Epidermal melanocyte (primary cell): ENCODE measurements around the gene STX3.
A peak's percentile ranks its signal among the peaks of the same experiment; 100 is the strongest.

Experiments
- DNase-seq: peaks from one replicate; pipeline ENCODE4 v3.0.0; 2011; ENCODE audit warnings: low spot score; ENCODE audit not compliant: insufficient read length

The STX3 gene

DNA sequence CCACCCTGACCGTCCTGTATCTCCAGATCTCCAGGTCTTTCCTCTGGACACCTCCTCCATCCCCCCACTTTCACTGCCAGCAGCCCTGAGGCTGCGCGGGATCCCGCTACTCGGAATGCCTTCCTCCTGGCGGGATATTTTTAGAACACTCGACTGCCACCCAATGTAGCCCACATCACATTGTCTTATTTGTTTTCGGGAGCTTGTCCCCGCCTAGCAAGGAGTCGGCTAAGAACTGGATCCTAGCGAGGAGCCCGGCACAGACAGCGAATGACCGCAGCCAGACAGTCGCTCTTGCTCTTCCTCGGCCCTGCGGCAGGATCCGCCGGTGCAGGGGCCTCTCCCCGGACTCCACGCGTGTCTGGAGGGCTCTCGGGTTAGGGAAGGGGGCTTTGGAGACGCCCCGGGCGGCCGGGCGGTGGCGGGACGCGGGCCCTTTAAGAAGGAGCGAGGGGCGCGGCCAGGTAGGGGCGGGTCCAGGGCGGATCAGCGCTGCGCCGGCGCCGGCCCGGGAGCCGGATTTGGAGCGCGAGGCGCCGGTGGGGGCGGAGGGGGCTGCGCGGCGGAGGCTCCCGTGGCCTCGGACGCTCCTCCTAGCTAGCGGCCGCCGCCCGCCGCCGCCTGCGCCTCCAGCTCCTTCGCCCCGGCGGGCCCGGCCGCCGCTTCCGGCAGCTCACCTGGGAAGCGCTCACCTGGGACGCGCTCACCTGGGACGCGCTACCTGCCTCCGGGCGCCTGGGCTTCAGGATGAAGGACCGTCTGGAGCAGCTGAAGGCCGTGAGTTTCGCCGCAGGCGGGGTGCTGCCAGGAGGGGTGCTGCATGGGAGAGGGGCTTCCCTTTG, at the start of gene STX3:
Gene STX3, plus strand, starts transcription at position 518 of the 842 bp plus-strand sequence. Its CDS starts 230 bp downstream, at position 748.
- peak; percentile 51 for DNase-seq

DNA sequence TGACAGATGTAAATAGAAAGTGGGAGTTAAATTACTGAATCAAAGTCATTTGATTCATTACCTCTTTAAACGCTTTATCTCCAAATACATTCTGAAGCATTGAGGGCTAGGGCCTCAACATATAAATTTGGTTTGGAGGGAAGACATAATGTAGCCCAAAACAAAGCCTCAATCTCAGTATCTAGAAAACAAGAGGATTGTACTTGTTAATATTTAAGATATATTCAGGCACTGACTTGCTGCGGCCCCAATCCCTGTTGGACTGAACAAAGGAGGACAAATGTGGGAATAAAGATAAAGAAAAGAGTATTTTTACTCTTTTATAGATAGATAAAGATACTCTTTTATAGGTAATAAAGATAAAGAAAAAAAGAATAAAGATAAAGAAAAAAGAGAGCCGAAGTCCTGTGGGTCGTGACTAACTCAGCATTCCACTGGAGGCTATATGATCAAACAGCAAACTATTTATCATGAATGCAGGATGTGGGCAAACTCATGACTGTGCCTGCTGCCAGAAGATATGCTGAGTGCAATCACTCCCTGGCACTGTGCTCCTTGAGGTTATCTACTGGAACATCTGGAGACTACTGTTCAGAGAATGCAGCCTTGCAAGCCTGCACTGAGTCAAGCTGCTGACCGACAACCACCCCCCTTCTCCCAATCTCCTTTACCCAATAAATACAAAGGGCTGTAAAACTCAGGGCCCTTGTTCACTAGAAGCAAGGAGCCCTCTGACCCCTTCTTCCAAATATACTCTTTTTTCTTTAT, 48.5 kb upstream of the STX3 start:
- no peak for DNase-seq

- DNase-seq, result no peak
Measured at GRCh38 chr11:59707371-59707770, 47.8 kb upstream of the STX3 start.

DNA sequence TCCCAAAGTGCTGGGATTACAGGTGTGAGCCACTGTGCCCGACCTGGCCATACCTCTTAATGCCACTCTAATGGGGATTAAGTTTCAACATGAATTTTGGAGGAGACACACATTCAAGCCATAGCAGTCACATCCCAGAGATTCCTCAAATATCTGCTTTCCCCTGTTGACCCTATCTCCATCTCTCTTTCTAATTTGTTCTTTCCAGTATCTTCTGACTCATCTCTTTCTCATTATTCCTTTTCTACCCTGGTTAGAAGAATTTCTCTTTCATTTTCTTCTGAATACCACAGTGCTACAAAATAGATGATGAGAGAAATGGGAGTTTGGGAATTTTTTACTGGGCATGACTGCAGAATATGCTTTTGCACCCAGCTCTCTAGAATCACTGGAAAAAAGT, 46.6 kb upstream of the STX3 start:
- no peak for DNase-seq

DNA sequence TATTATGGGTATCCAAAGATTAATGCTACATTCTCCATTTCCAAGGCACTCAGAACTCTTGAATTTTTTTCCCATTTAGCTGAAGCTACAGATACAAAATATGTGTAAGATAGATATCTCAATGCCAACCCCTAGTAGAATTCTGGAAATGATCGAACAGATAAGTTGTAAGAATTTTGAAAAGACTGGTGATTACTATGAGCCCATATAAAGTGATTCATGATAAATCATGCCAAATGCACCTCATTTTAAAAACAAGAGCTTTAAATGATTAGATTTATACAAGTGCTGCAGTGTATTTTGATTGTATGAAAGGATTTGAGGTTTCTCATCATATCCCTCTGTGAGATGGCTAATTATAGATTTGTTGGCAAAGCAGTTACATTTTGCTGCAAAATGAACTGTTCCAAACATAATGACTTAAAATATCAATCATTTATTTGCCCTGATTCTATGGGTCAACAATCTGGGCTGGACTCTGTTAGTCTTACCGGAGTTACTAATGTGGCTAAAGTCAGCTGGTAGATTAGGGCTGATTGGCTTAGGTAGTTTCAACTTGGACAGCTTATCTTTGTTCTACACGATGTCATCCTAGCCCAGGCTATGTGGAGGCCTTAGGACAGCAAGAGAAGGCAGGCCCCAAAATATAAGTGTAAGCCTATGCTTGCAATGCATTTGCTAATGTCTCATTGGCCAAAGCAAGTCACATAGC, 44.9 kb upstream of the STX3 start:
- no peak for DNase-seq

- DNase-seq, result no peak
Measured at GRCh38 chr11:59713745-59714144, 41.4 kb upstream of the STX3 start, which contains the start of gene OR10V1. Gene OR10V1 (minus strand): TSS chr11:59713845. CDS start chr11:59713845, 0 bp downstream.

GRCh38 chr11:59716051-59716450, 39.1 kb upstream of the STX3 start:
- DNase-seq, result no peak

- DNase-seq, result no peak
Measured at GRCh38 chr11:59719556-59719955, 35.6 kb upstream of the STX3 start.

DNA sequence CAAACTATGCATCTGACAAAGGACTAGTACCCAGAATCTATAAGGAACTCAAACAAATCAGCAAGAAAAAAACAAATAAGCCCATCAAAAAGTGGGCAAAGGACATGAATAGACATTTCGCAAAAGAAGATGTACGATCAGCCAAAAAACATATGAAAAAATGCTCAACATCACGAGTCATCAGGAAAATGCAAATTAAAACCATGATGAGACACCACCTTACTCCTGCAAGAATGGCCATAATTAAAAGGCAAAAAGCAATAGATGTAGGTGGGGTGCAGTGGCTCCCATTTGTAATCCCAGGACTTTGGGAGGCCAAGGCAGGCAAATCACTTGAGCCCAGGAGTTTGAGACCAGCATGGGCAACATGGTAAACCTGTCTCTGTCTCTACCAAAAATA, 31.1 kb upstream of the STX3 start:
- DNase-seq, result no peak

GRCh38 chr11:59727426-59727825, 27.8 kb upstream of the STX3 start:
- DNase-seq, result no peak

GRCh38 chr11:59728154-59728553, 27.0 kb upstream of the STX3 start:
- DNase-seq, result no peak

DNA sequence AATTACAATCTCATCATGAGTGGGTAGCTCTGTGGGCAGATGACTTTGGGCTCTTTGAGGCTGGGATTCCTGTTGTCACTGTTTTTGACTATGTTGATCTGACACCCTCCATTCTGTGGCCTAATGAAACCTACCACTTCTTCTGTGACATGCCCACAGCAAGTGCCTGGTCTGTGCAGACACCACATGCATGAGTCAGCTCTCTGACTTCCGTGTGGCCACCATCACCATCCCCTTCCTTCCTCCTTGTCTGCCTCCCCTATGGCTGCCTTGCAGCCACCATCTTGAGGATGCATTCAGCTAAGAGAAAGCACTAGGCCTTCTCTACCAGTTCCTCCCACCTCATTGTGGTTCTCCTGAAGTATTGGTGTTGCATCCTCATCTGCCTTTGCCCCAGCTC, 26.3 kb upstream of the STX3 start:
- no peak for DNase-seq

- no peak for DNase-seq
Measured at GRCh38 chr11:59729834-59730233, 25.3 kb upstream of the STX3 start.

DNA sequence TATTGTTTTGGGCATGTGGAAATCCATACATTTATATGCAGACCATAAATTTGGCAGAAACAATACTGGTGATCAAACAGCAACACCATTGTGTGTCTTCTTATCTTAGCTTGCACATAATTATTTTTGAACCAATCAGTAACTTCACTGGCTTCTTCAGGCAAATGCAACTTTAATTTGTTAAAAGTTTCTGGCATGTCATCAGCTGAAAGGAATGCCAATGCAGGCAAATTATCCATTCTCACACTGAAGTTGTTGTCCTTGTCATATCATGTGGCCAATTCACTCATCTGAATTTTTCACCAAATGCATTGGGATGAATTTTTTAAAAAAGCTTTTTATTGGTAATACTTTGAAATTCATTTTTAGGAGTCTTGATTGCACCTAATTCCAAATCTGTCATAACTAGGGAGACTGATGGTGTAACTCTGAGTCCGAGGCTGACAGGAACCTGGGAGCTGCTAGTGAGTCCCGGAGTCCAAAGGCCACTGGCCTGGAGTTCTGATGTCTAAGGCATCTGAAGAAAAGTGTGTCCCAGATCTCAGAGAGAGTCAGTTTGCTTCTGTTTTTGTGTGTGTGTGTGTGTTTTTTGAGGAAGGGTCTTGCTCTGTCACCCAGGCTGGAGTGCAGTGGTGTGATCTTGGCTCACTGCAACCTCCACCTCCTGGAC, 24.1 kb upstream of the STX3 start:
- no peak for DNase-seq

DNA sequence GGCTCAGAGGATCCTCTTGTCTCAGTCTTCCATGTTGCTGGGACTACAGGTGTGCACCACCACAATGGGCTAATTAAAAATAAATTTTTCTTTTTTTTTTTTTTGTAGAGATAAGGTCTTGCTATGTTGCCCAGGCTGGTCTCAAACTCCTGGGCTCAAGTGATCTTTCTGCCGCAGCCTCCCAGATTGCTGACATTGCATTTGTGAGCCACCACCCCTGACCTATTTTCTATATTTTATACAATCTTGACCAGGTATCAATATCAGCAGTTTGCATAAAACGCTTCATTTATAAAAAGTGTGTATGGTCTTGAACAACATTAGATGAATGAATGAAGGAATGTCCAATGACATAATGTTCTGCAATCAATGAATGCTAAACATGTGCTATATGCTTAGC, 9.1 kb upstream of the STX3 start:
- DNase-seq, result no peak

GRCh38 chr11:59753650-59754493, 1.3 kb upstream of the STX3 start:
- peak; percentile 89 for DNase-seq

DNA sequence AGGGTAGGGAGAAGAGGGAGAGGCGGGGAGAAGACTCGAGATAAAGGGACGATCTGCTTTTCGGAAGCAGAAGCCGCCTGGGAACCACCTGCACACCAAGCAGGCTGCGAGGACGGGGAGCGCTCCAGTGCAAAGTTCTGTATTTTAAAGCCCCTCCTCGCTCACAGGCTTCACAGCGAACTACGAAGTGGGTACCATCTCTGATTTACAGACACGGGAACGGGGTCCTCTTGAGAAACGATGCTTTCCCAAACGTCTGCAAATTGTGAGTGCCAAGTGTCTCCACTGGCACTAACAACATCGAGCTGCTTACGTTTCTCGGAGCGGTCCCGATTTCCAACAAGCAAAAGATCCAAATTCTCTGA, 700 bp upstream of the STX3 start:
- no peak for DNase-seq

DNA sequence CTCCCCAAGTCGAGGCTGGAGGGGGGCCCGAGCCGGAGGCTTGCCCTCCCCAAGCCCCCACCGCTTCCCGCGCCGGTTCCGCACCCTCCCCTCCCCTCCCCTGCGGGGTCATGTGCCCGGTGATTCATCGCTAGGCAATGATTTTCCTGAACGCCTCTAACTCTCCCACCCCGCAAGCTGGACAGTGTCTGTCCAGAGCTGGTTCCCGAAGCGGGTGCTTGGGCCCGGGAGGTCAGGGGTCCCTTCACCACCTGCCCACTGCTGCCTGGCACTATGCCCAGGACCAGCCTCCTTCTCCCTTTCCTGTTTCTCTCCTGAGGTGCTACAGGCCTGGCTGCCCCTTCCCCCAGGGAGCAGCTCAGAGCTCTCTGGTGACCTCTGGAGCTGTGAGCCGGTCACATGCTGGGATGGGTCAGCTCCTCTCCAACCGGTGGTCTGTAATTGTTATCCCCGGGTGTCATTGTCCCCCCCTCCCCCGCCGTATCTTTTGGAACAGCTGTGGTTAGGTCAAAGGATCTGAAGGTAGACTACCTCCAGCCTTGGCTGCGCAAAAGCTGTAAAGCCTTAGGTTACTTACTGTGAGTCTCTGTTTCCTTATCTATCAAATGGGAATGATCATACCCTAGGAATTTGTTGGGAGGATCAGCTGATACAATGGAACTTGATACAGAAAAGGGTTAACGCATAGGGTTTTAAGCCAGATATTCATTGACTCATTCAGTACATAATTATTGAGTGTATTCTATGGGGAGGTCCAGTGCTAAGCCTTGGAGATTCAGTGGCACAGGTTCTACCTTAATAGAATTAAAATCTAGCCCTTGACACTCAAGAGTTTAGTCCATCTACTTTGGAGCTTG, 753 bp downstream of the STX3 start:
- peak; percentile 60 for DNase-seq

- no peak for DNase-seq
Measured at GRCh38 chr11:59756558-59756840, 1.3 kb downstream of the STX3 start.

DNA sequence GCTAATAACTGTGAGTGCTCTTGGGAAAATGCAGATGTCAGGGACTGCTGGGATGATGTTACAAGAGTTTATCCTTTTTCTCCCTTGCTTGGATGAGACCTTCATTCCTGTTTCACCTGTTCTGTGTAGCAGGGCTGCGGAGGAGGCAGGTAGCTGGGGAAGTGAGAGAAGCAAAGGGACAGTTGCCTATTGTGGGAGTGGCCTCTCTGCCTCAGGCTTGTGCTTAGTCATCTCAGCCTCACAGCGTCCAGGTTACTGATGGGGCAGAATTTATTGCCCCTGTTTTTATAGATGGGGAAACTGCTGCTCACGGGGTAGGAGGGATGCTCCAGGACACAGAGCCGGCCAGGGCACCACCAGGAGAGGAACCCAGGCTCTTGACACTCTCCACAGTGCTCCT, 1.7 kb downstream of the STX3 start:
- no peak for DNase-seq
